Right ventricle myocardium inferior (tissue), 1 donor: ENCODE data around the gene APOD. TPM values are rescaled to one million over a fixed set of nuclear protein-coding genes. Genes with fewer than 3 reads are reported as not detected.
A peak's percentile ranks its signal among the peaks of the same experiment; 100 is the strongest.
"Not testable (repeated sequence)": the region's sequence is repeated elsewhere in the genome, so short reads cannot be mapped to it uniquely, and the experiment has no call there.

Source experiments
- ATAC-seq: fragments of 200-7000 bp; cut with Tn5 transposase; one replicate; pipeline ENCODE4 v1.9.1; 2020; ENCODE audit warnings: mild to moderate bottlenecking, moderate library complexity
- DNase-seq: peaks from one replicate; pipeline ENCODE4 v3.0.0; 2021; ENCODE audit errors: missing footprints
- intact Hi-C: fragments of 100-400 bp; cut with DNase I; formaldehyde crosslinking; loops from one replicate; pipeline ENCODE4 v1.11.0; 2022
- long read RNA-seq: library from polyadenylated mRNA; unstranded; transcript quantifications from one replicate; pipeline ENCODE4 v2.0.0, GENCODE V29; 2021
- total RNA-seq: library from RNA; stranded (reverse); fragmentation: NEBNext Ultra II Directional; extraction: Animal tissue kit (Norgen Biotek cat#: 25700); gene quantifications from one replicate; pipeline ENCODE4 v1.2.1, GENCODE V29; 2021
- donor health status: DM: no; HTN: yes; CAD: no; lungs with severe emphysema.

APOD gene
- total RNA-seq, result 327 TPM
- long read RNA-seq, transcript APOD-201 (5 exons, 1,130 nt), result major isoform, 118 of 122 reads
- long read RNA-seq, partial matches to known transcripts, result 3 of 122 reads
- long read RNA-seq, other reads (novel, unspliced or antisense), result 1 of 122 reads

DNA sequence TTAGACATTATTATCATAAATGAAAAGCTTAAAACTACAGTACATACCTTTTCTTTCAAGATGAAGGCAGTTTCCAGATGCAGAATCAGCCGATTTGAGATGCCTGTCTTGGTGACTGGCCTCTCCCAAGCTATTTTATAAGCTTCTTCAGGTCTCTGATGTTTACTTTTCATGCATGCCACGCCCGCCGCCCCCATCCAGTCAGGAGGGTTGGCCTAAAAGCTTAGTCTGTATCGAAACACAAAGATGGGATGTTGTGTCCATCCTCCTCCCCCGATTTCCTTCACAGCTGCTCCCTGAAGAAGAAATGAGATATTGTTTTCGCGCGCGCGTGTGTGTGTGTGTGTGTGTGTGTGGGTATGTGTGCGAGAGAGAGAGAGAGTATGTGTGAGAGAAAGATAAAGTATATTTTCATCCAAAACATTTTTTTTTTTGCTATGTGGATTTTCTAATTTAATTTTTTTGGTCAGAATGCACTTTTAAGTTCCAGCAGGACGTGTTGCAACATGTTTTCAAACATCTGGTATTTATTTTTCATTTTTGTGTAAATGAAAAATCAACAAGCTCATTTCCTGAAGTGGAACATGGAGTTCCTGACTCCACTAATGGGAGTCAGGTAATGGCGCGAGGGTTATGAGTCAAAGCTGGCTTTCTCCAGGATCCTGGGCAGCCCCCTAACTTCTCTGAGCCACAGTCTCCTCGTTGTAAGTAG lies at the start of gene APOD:
APOD (minus strand) TSS at position 110 of the 712 bp plus-strand sequence. CDS start 4,479 bp downstream, outside the sequence.
- peak; percentile 70 for DNase-seq
- intact Hi-C loops, result no loop called here
- peak; percentile 88 for ATAC-seq

DNA sequence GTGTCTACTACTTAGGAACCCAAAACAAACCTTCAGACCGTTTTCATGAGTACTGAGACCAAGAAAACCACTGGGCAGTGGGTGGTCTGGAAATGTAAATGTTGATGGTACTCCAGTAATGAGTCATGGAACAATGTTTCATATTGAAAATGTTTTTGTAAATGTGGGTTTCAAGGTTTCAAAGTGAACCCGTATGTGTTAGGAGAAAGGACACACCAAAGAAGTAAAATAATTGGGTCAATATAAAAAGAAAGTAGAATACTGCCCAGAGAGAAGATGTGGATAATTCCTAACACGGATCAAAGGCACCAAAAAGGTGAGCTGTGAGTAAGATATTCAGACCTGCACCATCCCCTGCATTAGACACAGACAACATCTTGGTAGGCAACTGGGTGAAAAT lies 49.6 kb upstream of the APOD start:
- DNase-seq, ATAC-seq, intact Hi-C loops: not testable (repeated sequence)

DNA sequence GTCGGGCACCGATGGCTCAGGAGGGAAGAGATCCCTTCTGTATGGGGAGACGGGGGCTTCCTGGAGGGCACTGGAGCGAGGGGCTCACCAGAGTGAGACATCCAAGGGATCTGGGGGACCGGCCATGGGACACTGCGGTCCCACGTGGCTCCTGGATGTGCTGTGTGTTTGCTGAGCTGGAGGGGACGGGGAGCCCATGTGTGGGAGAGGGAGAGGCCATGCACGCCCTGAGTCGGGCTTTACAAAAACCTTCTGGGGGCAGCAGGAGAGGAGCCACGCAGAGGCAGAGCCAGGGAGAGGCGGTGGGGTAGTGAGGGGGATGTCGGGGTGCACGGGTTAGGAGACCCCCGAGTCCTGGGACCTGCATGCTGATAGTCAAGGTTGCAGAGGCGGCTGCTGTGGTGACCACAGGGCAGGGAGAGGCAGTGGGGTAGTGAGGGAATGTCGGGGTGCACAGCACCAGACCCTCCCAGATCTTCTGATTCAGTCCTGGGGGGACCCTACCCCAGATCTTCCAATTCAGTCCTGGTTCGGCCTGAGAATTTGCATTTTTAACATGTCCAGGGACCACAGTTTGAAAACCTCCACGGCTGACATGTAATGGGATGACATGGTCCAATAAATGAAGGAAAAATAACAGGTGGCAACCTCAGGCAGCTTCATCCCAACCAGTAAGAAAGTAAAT lies 48.9 kb upstream of the APOD start:
- intact Hi-C loops, ATAC-seq: not testable (repeated sequence)
- peak; percentile 50 for DNase-seq

DNA sequence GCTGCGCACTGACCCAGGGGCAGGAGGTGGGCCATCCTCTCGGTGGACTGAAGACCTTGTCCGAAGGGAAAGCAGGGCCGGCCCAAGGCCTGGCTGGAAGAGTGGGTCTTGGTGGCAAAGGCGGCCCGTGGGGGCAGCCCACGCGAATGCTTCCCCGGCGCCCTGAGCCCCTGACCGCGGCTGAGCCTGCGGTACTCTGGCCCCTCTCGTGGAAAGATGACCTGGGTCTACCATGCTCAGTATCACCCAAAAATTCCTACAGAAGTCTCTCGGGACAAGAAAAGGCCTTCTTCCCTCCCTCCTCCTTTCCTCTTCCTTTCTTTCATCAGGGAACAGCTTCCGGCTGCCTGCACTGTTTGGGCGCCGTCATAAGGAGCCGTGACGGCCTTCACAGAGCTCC lies 48.3 kb upstream of the APOD start:
- intact Hi-C loops, DNase-seq, ATAC-seq: not testable (repeated sequence)

DNA sequence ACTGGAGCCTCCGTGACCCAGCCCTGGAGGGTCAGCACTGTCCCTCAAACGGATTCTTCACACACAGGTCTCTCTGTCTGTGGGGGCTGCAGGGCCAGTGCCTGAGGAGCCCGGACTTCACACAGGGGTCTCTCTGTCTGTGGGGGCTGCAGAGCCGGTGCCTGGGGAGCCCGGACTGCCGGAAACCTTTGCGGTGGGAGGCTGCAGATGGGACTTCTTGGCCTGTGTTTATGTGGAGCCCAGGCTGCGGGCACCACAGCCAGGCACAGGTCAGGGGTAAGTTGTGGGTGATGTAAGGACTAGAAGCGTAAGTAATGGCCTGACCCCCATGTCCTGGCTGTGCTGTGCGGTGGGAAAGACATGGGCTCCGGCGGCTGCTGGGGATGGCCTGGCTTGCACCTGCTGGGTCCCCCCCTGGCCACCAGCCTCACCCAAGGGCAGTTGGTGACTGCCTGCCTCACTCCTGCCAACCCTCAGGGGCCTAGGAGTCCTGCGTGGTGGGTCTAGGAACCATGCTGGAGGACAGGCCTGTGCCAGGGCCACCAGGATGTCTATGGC lies 47.3 kb upstream of the APOD start:
- ATAC-seq, intact Hi-C loops: not testable (repeated sequence)

DNA sequence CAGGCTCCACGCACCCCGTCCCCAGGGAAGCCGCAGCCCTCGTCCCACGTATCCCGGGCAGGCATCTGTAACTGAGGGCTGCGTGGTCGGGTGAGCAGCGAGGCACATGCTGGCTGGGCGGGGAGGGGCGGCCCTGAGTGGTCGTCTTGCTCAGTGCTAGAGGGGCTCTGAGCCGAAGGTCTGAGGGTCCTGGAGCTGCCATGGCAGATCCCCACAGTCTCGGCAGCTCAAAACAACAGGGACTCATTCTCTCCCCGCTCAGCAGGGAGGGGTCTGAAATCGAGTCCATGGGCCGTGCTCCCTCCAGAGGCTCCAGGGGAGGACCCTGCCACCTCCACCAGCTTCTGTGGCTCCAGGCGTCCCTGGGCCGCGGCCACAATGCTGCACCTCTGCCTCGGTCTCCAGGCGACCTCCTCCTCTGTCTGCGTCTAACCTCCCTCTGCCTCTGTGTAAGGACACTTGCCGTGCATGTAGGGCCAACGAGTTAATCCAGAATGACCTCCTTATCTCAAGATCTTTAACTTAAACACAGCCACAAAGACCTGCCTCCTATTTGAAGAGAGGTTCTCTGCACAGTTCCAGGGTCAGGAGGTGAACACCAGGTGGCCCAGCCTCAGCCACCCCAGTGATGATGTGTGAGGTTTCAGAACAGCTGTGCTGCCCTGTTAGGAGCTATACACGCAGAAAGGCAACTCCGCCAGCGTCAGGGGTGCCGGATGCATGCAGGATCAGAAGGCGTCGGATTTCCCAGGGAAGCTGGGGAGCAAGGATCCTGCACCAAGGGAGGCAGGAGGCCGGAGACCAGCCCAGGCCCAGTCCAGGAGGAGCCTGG lies 46.6 kb upstream of the APOD start:
- peak; percentile 30 for DNase-seq
- intact Hi-C loops, ATAC-seq: not testable (repeated sequence)

More for the DNA sequence above, 47.3 kb upstream of the APOD start:
- DNase-seq, result peak; percentile 50

DNA sequence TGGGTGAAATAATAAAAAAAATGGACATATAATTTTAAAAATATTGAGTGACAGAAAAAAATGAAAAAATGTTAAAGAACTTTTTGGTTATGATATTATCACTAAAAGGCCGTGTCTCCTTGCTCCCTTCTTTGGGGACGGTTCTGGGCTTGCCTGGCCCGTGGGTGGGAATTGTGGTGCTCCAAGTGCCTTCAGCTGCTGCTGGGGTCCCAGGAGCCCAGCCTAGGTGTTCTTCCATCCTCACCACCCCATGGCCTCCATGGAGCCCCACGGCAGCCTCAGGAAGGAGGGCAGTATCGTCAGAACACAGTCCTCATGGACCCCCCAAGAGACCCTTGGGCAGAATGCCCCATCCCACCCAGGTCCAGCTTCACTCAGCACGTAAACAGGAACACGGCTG lies 45.9 kb upstream of the APOD start:
- DNase-seq, result peak; percentile 20
- intact Hi-C loops, ATAC-seq: not testable (repeated sequence)

DNA sequence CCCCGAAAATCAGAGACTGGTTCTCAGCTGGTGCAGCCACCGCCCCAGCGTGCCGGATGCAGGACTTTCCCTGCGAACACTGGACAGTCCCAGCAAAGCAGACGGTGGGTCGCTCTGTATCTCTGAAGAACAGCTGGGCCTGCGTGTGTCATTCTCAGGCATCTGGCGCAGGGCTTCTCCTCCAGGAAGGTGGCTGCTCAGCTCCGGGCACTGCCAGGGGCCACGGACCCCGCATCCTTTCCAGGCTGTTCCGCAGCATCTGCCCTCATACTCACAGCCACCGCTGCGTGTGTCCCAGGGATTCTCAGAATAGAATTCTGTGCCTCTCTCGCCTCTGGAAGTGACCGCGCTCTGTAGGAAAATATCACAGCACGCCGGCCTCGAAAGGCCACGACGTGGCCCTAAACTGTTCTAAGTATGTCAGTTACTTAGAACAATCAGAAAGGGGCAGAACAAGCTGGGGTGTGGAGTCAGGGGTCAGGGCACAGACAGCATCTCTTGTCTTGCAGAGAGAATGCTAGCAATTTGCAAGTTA lies 44.7 kb upstream of the APOD start:
- ATAC-seq, intact Hi-C loops: not testable (repeated sequence)
- DNase-seq, result peak; percentile 69

DNA sequence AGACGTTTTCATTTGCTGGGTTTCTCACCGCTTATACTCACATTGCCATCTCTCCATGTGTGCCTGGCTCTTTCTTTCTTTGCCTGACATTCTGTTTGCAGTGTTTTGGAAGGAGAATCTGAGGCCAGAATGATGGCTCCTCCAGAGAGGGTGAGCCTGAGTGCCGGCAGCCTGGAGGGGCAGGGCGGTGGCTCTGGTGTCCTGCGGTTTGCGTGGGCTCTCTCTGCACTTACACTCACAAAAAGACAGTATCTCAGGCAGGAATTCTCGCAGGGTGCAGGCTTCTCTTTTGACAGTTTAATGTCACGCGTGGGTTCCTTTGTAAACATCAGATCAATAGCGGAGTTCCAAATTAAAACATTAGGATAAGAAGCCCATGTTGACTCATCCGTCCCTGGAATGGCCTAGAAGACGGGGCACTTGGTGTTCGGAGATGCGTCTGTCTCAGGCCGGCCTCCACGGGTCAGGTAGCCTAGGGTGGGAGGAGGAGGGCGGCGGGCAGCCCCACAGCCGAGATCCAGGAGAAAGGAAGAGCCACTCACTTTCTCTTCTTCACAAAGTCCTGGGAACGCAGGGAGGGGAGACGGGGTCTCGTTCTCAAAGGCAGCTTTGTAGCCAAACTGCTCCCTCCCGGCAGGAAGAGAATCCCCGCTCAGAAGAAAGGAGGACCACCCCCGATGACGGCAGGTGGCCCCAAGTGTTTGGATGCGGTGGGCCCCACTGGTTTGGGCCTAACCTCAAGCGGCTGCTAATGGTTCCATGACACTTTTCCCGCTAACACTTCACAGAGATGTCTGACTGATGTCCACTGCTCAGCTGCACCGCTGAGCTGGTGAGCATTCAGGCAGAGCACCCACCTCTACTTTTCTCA lies 44.0 kb upstream of the APOD start:
- intact Hi-C loops, ATAC-seq: not testable (repeated sequence)
- DNase-seq, result peak; percentile 42

DNA sequence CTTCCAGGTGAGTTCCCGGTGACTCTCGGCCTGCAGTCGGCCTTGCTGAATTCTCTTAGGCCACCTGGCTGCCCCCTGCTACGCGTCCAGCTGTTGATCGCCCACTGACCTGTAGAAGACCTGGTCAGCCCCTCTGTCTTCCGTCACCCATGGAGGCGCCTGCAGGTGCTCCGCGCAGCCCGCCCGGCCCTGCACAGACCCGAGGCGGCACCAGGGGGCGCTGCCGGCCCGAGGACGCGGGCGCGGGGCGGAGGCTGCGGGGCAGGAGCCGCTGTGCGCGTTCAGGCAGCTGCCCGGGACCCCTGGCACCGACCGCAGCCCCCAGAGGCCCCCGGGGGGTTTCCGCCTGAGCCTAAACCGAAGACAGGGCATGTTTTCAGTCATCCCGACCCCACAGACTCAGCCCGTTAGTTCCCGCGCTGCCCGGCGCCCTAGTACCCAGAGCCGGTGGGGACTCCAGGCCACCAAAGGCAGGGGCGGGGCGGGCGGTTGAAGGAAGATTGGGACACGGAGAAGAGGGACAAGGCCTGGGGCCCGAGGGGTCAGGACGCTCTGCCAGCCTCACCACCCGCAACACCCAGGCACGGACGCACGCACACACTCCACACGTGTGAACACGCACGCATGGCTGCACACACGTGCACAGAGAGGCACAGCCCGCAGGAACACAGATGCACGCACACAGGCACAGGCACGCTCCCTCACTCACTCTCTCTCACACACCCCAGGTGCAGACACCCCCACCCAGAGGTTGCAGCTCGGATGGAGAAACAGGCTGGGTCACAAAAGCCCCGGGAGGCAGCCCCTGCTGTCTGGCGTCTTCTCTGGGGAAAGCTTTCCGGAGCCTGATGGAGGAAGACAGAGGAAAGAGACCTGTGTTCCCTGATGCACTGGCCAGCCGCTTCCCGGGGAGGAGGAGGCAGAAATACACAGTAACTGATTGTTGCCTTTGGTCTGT lies 41.1 kb upstream of the APOD start:
- DNase-seq, result not testable (repeated sequence)
- ATAC-seq, result peak; percentile 87
- intact Hi-C loops, result loop anchor here (5.0 kb wide), 1 partner anchor 122 kb away; no protein-coding TSS in a partner anchor

DNA sequence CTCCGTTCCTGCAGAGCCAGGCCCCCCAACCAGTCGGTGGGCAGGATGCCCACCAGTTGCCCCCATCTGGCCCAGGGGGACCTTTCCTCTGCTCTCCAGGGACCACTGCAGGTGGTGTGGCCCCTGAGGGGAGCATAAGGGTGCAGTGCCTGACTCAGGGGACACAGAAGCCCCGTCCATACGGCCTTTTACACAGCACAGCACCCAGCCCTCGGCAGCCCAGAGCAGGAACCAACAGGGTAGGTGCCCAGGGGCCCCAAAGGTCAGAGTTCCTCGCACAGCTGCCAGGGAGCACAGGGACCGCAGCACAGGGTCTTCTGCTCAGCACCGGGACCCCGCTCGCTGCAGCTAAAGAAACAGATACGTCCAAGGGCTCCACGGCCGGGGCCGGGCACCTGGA lies 40.4 kb upstream of the APOD start:
- intact Hi-C loops, result loop anchor here (5.0 kb wide), 1 partner anchor 123 kb away; no protein-coding TSS in a partner anchor
- ATAC-seq, DNase-seq: not testable (repeated sequence)

DNA sequence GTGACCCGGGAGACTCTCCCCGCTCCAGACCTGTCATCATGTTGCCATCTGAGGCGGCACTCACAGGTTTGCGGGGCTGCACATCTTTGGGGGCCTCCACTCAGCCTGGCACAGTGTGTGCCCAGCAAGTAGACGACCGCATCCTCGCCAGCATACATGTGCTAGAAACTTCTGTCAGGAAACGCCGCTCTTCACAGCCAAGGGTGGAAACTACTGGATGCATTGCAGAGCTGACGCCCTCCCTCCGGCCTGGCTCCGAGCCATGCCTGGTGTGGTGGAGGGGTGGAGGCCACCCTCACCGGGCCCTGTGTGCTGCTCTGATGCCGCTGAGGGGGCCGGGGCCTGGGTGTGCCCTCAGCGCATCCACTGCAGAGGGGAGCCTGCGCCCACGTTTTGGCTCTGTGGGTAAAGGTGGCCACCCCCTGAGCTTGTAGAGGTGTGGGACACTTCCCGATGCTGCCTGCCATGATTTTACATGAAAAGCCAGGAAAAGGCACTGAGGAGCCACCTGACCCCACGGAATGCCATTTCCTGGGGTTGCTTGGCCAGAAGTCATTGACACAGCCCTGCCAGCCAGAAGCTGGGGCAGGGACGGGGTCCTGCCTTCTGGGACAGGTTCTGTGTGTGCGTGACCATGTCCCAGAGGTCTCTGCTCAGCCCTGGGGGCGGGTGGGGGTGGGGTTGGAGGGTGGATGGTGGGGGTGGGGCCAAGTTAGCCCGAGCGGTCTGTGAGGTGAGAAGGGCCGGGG lies 39.7 kb upstream of the APOD start:
- not testable (repeated sequence) for ATAC-seq
- intact Hi-C loops, result loop anchor here (5.0 kb wide), 1 partner anchor 124 kb away; no protein-coding TSS in a partner anchor
- DNase-seq, result peak; percentile 30

DNA sequence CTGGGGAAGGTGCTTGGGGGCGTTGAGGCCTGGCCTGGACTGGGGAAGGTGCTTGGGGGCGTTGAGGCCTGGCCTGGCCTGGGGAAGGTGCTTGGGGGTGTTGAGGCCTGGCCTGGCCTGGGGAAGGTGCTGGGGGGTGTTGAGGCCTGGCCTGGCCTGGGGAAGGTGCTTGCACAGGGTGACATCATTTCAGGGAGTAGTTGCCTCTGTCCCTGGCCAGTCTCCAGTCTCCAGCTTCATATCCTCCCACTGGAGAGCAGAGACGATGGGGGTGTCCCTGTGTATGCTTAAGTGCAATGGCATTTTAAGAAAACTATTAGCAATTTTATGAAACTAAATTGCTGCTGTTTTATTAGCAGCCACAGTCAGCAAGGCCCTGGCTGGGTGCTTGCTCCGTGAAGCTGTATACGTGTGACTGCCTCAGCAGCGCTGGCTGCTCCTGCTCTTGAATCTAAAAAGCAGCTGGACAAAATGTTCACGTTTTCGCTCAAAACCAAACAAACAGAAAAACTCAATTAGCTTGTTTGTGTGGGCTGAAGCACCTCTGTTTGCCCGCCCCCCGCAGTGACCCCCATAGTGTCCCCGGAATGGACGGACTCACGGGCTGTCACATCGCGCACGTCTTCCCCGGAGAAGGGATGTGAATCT lies 38.9 kb upstream of the APOD start:
- ATAC-seq, result not testable (repeated sequence)
- DNase-seq, result peak; percentile 53
- intact Hi-C loops, result loop anchor here (5.0 kb wide), 1 partner anchor 125 kb away; no protein-coding TSS in a partner anchor

DNA sequence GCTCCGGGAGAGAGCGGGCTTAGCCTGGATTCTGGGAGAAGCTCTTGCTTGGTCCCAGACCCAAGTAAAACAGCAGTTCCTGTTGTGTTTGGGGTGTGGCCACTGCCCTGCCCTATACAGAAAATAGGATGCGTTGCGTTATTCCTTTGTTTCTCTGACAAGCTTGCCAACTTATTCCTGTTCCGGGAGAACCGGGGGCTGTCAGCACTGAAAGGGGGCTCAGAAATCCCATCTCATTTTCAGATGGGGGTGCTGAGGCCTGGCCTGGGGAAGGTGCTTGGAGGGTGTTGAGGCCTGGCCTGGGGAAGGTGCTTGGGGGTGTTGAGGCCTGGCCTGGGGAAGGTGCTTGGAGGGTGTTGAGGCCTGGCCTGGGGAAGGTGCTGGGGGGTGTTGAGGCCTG lies 38.3 kb upstream of the APOD start:
- not testable (repeated sequence) for ATAC-seq
- intact Hi-C loops, result loop anchor here (5.0 kb wide), 1 partner anchor 125 kb away; no protein-coding TSS in a partner anchor
- peak; percentile 14 for DNase-seq

DNA sequence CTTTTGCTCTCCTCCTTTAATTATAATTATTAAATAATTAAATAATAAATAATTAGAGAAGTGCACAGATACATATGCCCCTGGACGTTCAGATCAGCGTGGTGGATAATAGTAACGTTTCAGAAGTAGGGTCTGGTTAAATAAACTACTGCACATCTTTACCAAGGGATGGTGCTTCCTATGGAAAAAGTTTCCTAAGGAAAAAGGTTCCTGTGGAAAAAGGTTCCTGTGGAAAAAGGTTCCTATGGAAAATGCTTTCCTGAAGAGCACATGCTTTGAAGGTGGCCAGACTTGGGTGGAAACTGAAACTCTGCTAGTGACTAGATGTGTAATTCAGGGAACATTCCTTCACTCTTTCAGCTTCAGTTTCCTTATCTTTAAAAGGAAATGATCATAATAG lies 37.4 kb upstream of the APOD start:
- DNase-seq, ATAC-seq: not testable (repeated sequence)
- intact Hi-C loops, result loop anchor here (5.0 kb wide), 1 partner anchor 126 kb away; no protein-coding TSS in a partner anchor
